Stimulated activated CD8-positive, alpha-beta memory T cell treated with anti-CD3 and anti-CD28 coated beads, Interleukin-12 subunit alpha, Interleukin-12 subunit beta, amount 100 ng/mL, for 24 hours (primary cell): ENCODE results near the gene PPIE.

Source experiments
- DNase-seq: peaks from one replicate; pipeline ENCODE4 v3.0.0-alpha.2; 2020; ENCODE audit errors: extremely low read depth

PPIE gene

DNA sequence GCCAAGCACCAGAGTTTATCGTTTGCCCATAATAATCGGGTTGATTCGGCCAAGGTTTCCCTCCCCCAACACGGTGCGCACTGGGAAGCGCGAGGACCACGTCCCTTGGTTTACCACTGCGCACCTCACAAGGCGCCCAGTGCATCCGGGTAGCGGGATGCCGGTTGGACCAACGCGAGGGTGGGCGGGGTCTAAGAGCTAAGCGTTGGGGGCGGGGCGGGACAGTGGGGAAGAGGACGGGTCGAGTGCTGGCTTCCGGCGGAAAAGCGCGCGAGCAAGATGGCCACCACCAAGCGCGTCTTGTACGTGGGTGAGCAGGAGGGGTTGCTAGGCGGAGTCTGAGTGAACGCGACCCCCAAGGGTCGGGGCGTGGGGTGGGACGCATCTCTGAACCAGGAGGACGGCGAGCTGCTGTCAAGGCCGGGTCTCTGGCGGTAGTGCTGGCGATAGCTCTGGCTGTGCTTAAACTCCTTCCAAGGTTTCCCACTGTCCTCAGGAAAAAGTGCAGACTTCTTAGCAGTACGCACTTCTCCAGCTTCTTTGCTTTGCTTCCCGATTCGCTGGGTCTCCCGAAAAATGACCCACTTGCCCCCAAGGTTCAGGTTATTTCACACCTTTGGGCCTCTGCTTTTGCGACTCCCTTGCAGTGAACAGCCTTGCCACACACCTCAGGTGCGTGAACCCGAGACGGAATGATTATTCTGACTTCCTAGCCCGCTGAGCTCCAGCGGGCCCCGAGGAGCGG is at the start of gene PPIE:
Gene PPIE, plus strand, starts transcription at position 261 of the 745 bp plus-strand sequence. Its CDS starts 19 bp downstream, at position 280.
- DNase-seq: peak; percentile 95

DNA sequence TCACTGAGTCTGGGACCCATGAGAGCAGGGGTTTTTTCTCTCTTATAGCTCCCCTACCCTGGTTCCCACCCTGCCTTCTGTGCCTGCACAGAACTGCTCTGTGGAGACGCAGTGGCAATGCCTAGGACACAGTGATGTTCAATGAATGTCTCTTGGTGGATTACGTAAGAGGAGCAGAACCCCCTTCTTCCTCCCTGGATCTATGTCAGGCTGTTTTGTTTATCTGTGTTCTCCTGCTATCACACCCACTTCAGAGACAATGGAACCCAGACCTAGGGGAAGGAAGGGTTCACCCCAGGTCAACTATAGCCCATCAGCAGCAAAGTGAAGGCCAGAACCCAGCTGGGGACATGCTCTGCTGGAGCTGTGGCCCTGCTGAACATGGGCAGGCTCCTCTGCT is 49.5 kb upstream of the PPIE start:
- DNase-seq: no peak

DNA sequence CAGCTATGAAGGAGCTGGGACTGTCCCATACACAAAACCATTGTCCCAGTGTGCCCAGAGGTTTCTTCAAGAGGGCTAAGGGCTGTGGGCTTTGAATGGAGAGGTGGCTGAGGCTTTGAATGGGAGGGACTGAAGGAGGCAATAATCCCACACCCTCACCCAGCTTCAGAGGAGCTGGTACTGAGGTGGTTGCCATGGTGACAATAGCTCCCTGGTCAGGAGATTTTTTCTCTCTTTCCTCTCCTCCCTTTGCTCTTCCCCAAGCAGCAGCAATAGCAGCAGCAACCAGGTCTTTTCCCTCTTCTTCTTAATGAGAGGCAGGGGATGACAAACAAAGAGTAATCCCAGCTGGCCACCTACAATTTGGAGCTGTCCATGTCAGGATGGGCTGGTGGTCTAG is 49.0 kb upstream of the PPIE start:
- no peak for DNase-seq

DNA sequence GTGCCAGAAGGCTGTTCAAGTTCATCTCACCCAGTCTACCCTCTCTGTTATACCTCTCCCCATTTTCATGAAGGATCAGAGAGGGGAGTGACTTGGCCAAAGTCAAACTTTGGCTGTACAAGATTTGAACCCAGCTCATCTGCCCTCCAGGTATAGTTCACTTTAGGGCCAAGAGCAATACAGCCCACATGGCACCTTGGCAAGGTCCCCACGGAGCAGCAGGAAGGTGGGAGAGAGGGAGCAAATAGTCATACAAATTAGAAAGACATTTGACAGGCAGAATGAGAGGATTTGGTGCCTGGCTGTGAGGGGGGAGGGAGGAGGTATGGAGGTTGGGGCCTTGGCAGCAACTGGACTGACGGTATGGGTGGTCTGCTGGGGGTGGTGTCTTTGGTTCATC is 48.5 kb upstream of the PPIE start:
- DNase-seq: no peak

DNA sequence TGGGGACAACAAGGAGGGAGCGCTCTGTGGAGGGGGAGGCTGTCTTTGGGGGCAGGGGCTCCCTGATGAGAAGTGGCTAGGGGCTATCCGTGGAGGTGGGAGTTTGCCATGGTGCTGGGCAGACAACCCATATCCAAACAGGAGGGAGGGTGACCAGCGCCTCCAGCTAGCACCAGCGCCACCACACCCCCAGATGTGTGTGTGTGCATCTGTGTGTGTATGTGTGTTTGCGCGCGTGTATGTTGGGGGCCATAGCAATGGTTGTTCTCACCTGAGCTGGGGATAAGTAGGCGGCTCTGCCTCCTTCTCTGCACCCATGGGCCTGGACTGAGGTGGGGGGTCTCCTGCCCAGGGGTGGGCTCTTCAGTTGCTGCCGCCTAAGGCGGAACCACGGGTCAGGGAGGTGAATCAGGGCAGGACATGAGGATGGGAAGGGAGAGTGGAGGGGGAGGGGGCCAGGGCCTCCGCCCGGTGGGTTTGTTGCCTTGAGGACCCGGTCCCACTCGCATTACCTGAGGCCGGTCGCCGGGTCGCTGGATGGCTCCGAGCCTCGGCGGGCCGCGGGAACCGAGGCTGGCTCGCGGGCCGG is 47.8 kb upstream of the PPIE start:
- DNase-seq: no peak

DNA sequence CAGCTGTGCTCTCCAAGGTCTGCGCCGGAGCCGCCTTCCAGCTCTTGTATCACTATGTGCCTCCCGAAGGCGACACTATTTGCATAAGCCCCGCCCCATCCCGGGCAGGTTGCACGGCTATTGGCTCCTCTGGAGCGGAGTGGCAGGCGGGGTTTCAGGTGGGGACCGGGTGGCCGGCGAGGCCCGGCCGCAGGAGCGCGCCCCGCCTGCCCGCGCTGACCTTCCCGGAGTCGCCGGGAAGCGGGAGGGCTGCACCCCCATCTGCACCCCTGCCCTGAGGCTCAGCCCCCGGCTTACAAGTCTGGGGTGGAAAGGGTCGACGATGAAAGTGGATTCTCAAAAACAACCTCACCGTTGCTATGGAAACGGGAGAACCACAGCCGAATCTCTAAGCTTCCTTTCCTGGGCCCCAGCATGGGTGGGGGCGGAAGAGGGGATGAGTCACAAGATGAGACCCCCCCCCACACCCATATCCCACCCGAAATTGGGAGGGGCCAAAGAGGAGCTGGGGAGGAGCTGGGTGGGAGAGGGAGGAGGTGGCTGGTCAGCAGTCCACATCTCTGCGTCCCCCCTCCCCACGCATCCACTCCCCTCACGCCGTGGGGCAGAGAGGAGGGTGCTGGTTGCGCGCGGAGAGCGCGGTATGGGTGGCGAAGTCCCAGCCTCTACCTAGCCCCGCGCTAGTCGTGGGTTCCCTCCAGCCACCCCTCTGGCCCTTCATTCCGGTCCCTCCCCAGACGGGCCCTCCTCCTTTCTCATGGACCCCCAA is 47.1 kb upstream of the PPIE start, which contains the start of gene HPCAL4:
Gene HPCAL4, minus strand, starts transcription at position 51 of the 769 bp plus-strand sequence. CDS start 6,830 bp downstream, outside the sequence.
- DNase-seq: peak; percentile 76

DNA sequence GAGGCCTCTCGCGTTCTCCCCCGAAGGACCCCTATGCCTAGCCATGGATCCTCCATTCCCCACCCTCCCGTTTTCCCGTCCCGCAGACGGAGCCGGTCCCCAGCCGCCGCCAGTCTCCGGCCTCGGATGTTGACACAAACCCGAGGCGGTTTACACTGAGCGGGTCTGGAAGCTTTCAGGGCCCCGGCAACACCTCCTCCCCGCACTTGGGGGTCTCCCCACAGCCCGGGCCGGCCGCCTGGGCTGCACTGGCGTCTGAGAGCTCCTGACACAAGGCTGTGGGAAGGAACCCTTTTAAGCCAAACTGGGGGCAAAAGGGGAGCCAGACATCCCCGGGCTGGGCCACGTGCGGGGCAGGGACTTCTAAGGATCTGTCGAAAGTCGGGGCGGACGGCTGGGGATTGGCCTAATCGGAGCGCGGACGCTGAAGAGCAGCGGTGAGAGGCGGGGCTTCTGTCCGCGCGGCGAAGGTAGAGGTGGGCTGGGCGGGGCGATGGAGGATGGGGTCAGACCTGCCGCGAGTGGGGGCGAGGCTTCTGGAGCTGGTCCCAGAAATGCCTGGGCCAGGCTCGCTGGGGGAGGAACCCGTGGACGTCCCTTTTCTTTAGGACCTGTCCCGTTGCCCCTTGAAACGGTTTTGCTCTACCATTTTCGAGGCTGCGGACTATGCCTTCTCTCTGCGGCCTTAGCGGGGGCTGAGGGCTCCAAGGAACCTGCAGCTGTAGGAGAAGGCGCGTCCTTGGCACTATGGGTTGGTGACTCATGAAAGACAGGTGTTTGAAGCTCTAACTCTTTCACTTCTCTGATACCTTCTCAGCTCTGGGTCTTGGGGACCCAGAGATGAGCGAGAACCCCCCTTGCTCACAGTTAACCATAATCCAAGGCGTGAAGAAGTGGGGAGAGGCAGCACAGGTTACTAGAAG is 46.3 kb upstream of the PPIE start:
- no peak for DNase-seq

DNA sequence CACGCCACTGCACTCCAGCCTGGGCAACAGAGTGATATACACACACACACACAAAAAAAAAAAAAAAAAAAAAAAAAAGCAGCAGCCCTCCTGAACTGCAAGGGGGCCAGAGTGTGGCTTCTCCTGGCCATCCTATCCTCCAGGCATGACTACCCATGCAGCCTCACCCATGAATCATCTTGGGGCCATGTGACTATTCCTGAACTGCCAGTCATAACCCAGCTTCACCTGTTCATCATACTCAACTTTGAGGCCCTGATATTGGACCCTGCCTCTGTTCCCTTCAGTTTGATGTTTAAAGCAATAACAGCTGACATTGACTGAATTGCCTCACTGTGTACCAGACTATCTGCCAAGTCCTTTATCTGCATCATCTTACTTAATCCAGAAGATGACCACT is 44.7 kb upstream of the PPIE start:
- DNase-seq: no peak

DNA sequence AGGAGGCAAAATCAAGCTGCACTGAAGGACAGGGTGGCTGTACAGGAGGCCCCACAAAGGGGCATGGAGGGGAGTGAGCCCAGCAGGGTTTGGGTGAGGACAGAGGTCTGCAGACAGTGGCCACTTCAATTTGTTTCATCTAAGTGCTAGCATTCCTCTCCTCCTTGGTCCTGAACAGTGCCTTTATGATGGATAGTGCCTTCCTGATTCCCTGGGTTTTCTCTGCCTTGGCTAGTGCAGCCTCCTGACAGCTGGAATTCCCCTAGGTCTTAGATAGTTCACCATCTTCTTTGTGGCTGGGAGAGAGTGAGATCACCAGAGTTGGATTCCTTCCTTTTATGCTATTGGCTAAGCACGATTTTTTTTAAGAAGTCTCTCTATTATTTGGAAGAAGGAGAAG is 43.7 kb upstream of the PPIE start:
- no peak for DNase-seq

DNA sequence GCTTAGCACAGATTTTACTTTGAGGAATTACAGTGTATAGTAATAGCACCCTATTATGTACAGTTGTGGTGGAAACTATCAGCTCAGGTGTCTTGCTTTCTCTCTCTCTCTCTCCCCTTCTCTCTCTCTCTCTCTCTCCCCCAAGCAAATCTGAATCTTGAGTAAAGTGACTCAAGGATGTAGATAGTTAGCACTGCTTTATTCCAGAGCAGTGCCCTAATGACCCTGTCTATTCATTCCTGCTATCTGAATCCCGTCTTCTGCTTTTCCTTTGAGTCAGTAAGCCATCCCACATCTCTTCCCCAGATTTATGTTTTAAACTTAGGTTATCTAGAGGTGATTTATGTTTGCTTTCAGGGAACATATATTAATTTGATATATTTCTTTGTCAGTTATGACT is 42.2 kb upstream of the PPIE start:
- no peak for DNase-seq

DNA sequence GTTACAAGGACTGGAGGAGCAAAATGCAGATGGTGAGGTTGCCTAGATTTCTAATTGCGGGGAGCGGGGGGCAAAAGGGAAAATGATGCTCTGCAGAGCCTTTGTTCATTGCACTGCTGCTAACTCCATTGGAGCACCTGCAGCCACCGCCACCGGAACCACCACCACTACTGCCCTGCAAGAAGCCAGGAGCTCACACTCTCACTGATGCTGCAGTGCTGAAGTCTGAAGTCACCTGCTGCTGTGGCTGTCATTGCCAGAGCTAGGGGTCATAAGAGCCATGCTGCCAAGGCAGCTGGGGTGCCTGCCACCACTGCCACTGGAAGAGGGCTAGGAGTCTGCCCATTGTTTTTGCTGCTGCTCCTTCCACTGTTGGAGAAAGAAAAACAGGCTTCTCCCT is 40.1 kb upstream of the PPIE start:
- DNase-seq: no peak

DNA sequence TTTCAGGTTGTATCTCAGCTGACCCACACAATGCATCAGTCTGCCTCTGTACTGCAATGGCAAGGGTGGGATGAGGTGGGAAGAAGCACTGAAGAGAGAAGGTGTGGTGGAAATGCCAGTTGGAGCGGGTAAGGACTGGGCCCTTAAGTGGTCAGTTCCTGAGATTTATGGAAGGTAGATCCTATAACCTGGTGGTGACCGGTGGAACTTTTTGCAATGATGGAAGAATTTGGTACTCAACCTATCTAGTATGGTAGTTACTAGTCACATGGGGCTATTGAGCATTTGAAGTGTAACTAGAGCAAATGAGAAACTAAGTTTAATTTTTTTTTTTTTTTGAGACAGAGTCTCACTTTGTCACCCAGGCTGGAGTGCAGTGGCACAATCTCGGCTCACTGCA is 39.3 kb upstream of the PPIE start:
- DNase-seq: no peak

DNA sequence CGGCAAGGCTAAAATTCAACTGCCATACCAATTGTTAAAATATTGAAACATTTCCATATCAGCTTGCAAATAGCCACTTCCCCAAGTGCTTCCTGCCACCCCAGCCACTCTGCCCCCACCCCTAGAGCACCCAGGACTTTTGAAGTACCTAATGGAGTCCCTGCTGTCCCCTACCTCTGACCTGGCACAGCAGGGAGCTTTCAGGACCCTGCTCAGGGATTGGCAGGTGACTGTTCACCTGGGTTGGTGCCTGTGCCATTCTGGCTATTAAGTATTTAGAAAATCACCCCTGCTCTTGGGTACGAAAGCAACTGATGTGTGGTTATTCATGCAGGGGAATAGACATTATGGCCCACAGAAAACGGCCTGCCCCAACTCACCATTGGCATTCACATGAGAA is 38.3 kb upstream of the PPIE start:
- no peak for DNase-seq

DNA sequence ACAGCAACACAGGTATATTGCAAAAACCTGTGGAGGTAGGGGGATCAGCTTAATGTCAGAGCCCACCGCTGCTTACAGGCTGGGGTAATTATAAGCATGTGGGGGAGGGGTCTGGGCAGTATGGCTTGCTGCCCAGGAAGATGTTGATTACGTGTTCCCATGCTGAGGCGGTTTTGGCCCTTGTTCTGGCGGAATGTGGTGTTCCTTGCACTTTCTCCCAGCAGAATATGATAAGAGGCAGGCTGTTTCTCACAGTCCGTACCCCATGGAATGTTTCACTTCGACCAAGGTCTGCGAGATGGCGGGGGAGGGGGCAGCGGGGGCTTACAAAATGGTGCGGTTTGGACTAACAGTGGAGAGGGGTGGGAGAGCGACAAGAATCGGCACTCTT is 37.6 kb upstream of the PPIE start:
- DNase-seq: no peak

DNA sequence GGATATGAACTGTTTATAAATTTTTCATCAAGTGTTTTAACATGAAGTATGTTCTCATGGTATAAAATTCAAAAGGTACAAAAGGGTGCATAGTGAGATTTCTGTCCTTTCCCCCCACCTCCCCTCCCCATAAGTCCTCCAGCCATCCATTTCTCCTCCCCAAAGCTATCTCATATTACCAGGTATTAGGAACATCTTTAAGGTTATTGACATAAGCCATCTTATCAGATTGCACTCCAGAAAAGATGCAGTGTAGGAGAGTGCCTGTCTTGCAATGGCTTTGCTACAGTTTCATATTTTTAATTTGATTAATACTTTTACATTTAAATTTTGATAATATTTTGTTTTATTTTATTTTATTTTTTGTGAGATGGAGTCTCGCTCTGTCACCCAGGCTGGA is 33.9 kb upstream of the PPIE start:
- DNase-seq: no peak

DNA sequence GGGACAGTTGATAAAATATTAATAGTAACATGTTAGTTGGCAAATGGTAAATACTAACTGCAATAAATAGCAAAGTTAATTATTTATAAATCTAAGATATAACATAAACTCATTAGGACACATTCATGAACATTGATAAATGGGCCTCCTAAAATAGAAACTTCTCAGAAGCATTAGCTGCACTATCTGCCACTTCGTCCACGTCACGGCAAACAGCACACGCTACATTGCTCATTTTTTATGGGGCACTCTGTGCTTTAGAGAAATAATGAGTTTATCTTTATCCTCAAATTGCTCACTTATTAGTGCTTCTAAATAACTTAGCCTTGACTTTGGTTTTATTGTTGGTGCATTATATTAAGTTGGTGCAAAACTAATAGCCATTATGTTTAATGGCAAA is 31.2 kb upstream of the PPIE start:
- no peak for DNase-seq

DNA sequence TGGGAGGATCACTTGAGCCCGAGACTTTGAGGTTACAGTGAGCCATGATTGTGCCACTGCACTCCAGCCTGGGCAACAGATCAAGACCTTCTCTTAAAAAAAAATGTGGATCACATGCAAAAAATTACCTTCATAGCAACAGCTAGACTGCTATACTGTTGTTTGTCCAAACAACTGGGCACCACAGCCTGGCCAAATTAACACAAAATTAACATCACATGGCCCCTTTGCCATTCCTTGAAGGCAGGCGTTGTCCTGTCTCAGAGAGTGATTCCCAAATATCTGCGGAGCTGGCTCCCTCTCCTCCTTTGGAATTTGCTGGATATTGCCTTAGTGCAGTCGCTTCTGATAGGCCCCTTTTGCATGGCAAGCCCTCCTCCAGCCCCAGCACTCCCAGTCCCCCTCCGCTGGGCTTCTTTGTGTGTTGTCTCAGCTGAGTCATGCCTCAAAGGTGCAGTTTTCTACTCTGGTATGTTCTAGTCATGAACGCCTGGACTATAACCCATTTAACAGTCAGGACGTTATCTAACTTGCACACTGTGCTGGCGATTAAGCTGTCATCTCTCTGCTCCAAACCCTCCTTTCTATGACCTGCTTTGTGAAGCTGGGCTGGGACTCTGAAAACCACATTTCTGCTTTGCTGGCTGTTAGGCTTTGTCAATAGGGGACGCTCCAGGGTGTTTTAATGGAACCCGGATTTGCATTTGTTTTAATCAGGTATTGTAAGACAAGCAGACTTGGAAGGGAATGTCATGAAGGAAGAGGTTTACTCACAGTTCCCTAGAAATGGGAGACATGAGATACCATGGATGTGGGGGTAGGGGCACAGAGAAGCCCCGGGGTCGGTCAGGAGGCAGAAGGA is 27.3 kb upstream of the PPIE start:
- DNase-seq: no peak

DNA sequence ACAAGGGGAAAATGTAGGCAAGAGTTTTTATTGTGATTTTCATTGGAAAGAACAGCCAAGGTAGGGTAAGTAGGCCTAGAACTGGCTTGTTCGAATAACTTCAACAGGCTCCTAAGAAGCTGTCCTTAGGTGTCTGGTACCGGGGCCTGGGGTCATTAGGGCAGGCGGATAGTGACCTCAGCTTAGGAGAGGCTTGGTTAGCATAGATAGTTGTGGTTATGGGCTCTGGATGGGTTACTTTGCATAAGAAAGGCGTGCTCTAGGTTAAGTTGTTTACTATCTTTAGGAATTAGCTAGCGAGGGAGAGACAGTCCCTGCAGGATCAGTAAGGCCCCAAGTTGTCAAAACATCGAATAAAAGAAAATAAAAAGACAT is 26.7 kb upstream of the PPIE start:
- DNase-seq: no peak

DNA sequence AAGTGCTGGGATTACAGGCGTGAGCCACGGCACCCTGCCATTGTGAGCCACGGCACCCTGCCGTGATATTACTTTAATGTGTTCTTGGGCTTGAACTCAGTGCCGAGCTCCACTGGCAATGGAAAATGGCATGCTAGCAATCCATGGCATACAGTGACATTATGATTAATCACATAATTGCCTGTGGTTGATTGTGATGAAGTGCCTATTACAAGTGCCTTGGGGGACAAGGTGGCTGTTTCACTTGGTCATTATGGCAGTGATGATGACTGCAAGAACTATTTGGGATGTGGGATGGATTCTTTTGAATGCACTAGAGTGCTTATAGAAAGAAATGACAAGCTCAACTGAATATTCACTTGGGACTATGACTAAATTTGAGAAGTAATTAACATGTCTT is 25.1 kb upstream of the PPIE start:
- DNase-seq: no peak

DNA sequence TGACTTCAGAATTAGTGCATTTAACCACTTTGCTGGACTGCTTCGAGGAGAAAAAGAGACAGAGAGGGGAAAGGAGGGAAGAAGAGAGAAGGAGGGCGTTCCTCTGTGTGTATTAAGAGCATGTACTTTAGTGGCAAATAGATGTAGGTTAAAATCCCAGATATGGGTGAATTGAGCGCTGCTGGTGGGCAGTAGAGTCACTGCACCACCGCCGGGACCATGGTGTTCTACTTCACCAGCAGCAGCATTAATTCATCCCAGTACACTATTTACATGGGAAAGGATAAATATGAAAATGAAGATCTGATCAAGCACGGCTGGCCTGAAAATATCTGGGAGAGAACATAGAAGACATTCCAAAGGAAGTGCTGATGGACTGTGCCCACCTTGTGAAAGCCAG is 20.9 kb upstream of the PPIE start:
- DNase-seq: no peak
